ENCODE measurements around the gene ITFG1. TPM values are rescaled to one million over a fixed set of nuclear protein-coding genes. Genes with fewer than 3 reads are reported as not detected.

Gene ITFG1
- total RNA-seq, 6 experiments from 2014 or later: 29.9 to 43.8 (median 39.2) TPM

DNA sequence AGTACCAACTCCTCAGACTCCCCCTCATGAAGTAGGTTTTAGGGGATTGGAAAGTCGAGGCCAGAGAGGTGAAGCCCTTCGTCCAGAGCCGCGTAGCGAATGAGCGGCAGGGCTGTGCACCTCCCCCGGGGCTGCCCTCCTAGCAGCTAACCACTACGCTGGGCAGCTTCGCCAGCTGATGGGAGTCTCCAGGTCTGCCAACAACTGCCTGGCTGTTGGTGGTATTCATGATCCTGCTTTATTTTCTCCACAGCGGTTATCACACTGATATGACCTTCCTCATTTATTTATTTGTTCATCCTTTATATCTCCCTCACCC, 316.3 kb downstream of the ITFG1 start:
- no peak for TF ChIP-seq POLR2A (IDR thresholded peaks at IDR 0.05)
- TF ChIP-seq, protein P1, sequence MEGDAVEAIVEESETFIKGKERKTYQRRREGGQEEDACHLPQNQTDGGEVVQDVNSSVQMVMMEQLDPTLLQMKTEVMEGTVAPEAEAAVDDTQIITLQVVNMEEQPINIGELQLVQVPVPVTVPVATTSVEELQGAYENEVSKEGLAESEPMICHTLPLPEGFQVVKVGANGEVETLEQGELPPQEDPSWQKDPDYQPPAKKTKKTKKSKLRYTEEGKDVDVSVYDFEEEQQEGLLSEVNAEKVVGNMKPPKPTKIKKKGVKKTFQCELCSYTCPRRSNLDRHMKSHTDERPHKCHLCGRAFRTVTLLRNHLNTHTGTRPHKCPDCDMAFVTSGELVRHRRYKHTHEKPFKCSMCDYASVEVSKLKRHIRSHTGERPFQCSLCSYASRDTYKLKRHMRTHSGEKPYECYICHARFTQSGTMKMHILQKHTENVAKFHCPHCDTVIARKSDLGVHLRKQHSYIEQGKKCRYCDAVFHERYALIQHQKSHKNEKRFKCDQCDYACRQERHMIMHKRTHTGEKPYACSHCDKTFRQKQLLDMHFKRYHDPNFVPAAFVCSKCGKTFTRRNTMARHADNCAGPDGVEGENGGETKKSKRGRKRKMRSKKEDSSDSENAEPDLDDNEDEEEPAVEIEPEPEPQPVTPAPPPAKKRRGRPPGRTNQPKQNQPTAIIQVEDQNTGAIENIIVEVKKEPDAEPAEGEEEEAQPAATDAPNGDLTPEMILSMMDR (IDR thresholded peaks at IDR 0.05): no peak
- no peaks in the 10 kb centered on the region for H3K36me3 ChIP-seq
- H3K27ac ChIP-seq: no peak overlapping the region
- 10% methylated on average over 10 of the region's 10 CpGs for WGBS (ENCODE audit: insufficient coverage, low coverage, low lambda C conversion rate, missing lambda C conversion rate)
- DNase-seq (no peak), ATAC-seq (peak; percentile 2 to 19 (median 3))
- H3K4me1 ChIP-seq: peaks cover 0 to 12% (median 3%) of the 10 kb centered on the region in 4 donors
- no peaks in the 10 kb centered on the region for H3K27me3 ChIP-seq
- intact Hi-C loops (cut with DNase I): loop anchor here in 1 of 2 donors (10.0 kb wide), 1 partner anchor 1010 kb away; the partner anchor contains the start of gene ABCC12
- peak overlapping the region in 2 of 3 donors; percentile 24 to 53 for H3K4me3 ChIP-seq
- no peaks in the 10 kb centered on the region for H3K9me3 ChIP-seq

DNA sequence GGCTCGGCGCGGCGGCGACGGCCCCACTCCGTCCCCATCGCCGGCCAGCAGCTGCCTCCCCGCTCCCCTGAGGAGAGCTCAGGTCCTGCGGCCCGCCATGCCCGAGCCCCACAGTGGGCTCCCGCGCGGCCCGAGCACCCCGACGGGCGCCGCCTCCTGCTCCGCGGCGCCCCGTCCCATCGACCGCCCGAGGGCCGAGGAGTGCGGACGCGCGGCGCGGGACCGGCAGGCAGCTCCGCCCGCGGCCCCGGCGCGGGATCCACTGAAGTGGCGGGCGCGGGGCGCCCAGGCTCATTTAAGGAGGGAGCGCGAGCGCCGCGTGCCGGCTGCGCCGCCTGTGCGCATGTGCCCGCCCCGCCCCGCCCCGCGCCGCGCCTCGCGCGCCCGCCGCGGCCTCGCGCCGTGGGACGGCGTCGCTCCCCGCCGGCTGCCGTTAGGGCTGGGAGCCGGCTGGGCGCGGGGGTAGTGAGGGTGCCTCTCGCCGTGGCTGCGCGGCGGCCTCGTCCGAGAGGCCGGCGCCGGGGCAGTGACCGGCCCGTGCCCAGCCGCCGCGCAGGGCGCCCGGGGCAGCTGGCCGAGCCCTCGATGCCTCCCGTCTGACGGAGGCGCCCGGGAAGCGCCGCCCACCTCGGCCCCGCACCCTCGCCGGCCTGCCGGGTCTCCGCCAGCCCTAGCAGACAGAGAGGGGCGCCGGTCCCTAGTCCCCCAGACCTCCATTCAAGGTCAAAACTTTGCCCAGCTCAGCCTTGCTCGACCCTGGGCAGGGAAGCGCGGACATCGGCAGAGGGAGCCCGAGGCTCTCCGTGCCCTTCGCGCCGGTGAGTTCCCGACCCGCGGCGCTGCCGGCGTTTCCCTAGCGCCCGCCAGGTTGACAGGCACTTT, 316.9 kb downstream of the ITFG1 start, which contains the start of gene NETO2:
TSS of gene NETO2 (minus strand) at position 269 of the 882 bp plus-strand sequence. CDS start 333 bp downstream, outside the sequence.
- DNase-seq: peak; percentile 61 to 75 (median 70)
- intact Hi-C loops (cut with DNase I): loop anchor here in 1 of 2 donors (10.0 kb wide), 1 partner anchor 1011 kb away; the partner anchor contains the start of gene ABCC12
- Histone ChIP-seq H3K4me3 (peak within 1 kb of the TSS; percentile 33 to 53 (median 34)), H3K4me1 (peaks cover 0 to 12% (median 3%) of the 10 kb centered on the region in 4 donors), H3K27me3 (no peaks in the 10 kb centered on the region), H3K9me3 (no peaks in the 10 kb centered on the region), H3K36me3 (no peaks in the 10 kb centered on the region), H3K27ac (no peak within 1 kb of the TSS)
- peak; percentile 74 to 78 (median 77) for ATAC-seq
- WGBS (ENCODE audit: insufficient coverage, low coverage, low lambda C conversion rate, missing lambda C conversion rate): no CpG with 5 or more reads among the region's 130 CpGs
- TF ChIP-seq POLR2A (IDR thresholded peaks at IDR 0.05): peak; percentile 32
- TF ChIP-seq, protein P1 (IDR thresholded peaks at IDR 0.05): peak; percentile 37 to 54 (median 46)

DNA sequence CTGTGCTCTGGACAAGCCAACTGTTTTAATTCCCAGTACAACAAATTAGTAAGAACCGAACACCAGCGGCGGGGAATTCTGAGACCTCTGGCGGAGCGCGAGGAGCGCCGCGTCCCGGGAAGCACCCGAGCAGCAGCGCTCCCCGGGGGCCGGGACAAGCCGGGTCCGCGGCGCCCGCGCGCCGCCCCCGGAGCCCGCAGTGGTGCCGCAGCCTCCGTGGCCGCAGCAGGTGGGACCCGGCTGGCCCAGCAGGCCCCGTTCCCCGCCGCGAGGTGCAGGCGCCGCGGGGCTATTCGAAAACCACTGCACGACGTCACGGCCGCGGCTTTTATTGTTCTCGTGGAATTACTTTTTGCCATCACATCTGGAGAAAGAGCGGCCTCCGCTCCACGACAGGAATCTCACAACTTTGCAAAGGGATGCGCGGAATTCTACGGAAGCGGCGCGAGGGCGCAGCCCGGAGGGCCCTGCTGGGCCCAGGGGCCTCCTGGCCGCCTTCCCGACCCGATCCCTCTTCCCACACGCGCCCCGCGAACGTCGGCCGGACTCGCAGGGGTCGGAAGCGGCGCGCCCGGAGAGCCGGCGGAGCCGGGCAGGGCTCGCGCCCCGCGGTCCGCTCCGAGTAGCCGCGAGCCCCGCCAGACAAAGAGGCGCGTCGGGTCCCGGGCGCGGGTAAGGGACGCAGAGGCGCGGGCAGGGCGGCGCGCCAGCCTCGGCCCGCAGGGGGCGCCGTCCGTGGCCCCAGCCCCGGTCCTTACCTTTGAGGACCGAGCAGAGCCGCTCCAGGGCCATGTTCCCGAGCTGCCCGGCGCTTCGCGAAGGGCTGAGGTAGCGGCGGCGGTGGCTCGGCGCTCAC, 317.8 kb downstream of the ITFG1 start:
- Histone ChIP-seq H3K9me3 (no peaks in the 10 kb centered on the region), H3K36me3 (no peaks in the 10 kb centered on the region), H3K27me3 (no peaks in the 10 kb centered on the region), H3K27ac (no peak overlapping the region), H3K4me3 (peak overlapping the region; percentile 33 to 53 (median 34)), H3K4me1 (peaks cover 0 to 12% (median 3%) of the 10 kb centered on the region in 4 donors)
- DNase-seq: peak; percentile 48 to 60 (median 55)
- intact Hi-C loops (cut with DNase I): loop anchor here in 1 of 2 donors (10.0 kb wide), 1 partner anchor 1012 kb away; the partner anchor contains the start of gene ABCC12
- TF ChIP-seq, protein P1 (IDR thresholded peaks at IDR 0.05): peak; percentile 31 to 52 (median 36)
- no peak for TF ChIP-seq POLR2A (IDR thresholded peaks at IDR 0.05)
- 15% methylated on average over 4 of the region's 111 CpGs for WGBS (ENCODE audit: insufficient coverage, low coverage, low lambda C conversion rate, missing lambda C conversion rate)
- ATAC-seq: peak; percentile 45 to 66 (median 51)

DNA sequence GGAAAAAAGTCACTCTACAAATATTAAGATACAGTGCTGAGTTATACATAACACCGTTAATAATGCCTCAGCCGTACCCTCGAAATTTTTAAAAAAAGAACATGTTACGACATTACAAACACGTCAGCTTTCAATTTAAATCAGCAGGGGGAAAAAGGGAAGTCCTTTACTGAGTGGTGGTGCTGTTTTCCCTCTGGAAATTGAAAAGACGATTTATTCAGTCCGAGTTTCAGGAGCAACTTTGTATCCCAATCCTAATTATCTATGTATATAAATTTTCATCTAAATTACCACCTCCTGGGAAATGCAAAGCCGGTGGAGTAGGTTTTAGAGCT, 318.4 kb downstream of the ITFG1 start:
- no peaks in the 10 kb centered on the region for H3K27me3 ChIP-seq

More for the DNA sequence above, 318.4 kb downstream of the ITFG1 start:
- H3K4me3 ChIP-seq: peak overlapping the region; percentile 33 to 53 (median 34)
- intact Hi-C loops (cut with DNase I): loop anchor here in 1 of 2 donors (10.0 kb wide), 1 partner anchor 1012 kb away; the partner anchor contains the start of gene ABCC12
- H3K36me3 ChIP-seq: no peaks in the 10 kb centered on the region
- peak in 1 of 4 donors; percentile 10 for ATAC-seq
- WGBS (ENCODE audit: insufficient coverage, low coverage, low lambda C conversion rate, missing lambda C conversion rate): 2% methylated on average over 8 of the region's 8 CpGs
- no peak overlapping the region for H3K27ac ChIP-seq
- no peaks in the 10 kb centered on the region for H3K9me3 ChIP-seq
- no peak for DNase-seq
- TF ChIP-seq, protein P1 (IDR thresholded peaks at IDR 0.05): no peak
- no peak for TF ChIP-seq POLR2A (IDR thresholded peaks at IDR 0.05)
- H3K4me1 ChIP-seq: peaks cover 0 to 12% (median 3%) of the 10 kb centered on the region in 4 donors

Measured in right lobe of liver (tissue), 6 donors.